WTC11 (cell line): ENCODE data around the gene CHI3L1. TPM values are rescaled to one million over a fixed set of nuclear protein-coding genes. Genes with fewer than 3 reads are reported as not detected.

ENCODE experiments used
- ATAC-seq: fragments of 200-7000 bp; cut with Tn5 transposase; 2 replicates; pipeline ENCODE4 v1.10.0; 2021; ENCODE audit warnings: mild to moderate bottlenecking, moderate library complexity
- CTCF ChIA-PET: fragments of 300-600 bp; sonication (Branson Sonifier 250); formaldehyde crosslinking; loops from one replicate; lab custom pipeline; 2021; ENCODE audit warnings: antibody characterized with exemption; lab: Charles Lee
- POLR2A ChIA-PET: fragments of 350-600 bp; sonication (Branson Sonifier 250); formaldehyde crosslinking; loops from one replicate; lab custom pipeline; 2021; ENCODE audit warnings: antibody characterized with exemption; lab: Charles Lee
- DNase-seq: peaks from one replicate; pipeline ENCODE4 v3.0.0; 2021; ENCODE audit warnings: low spot score
- H3K27ac Mint-ChIP-seq: 2 replicates; pipeline ENCODE4 v1.8.0; 2021; ENCODE audit warnings: mixed read lengths
- H3K27me3 Mint-ChIP-seq: 2 replicates; pipeline ENCODE4 v1.8.0; 2021; ENCODE audit warnings: low read depth, mild to moderate bottlenecking, moderate library complexity, mixed read lengths
- H3K36me3 Mint-ChIP-seq: 2 replicates; pipeline ENCODE4 v1.8.0; 2021; ENCODE audit warnings: mixed read lengths
- H3K4me1 Mint-ChIP-seq: 2 replicates; pipeline ENCODE4 v1.8.0; 2022; ENCODE audit warnings: mixed read lengths
- H3K4me3 Mint-ChIP-seq: 2 replicates; pipeline ENCODE4 v1.8.0; 2021; ENCODE audit warnings: mild to moderate bottlenecking, moderate library complexity, mixed read lengths
- H3K9me3 Mint-ChIP-seq: 2 replicates; pipeline ENCODE4 v1.8.0; 2021; ENCODE audit warnings: mixed read lengths
- CTCF ChIP-seq: fragments of 200-600 bp; IDR thresholded peaks from 2 replicates; pipeline ENCODE4 v1.8.0; 2022; ENCODE audit warnings: antibody characterized with exemption
- KAT7 ChIP-seq: sonication (generic); formaldehyde crosslinking; IDR thresholded peaks from 2 replicates; pipeline ENCODE4 v1.8.1; 2023; ENCODE audit warnings: missing genetic modification reagents, mild to moderate bottlenecking, borderline replicate concordance
- NFE2L1 ChIP-seq: sonication (generic); formaldehyde crosslinking; IDR thresholded peaks from 2 replicates; pipeline ENCODE4 v1.8.1; 2023; ENCODE audit warnings: missing genetic modification reagents
- SP1 ChIP-seq: sonication (generic); formaldehyde crosslinking; conservative IDR thresholded peaks from 2 replicates; pipeline ENCODE4 v1.8.1; 2022; ENCODE audit warnings: missing genetic modification reagents
- ZNF396 ChIP-seq: fragments of 250-450 bp; sonication (Bioruptor Pico); IDR thresholded peaks from 2 replicates; pipeline ENCODE4 v1.8.0; 2021; ENCODE audit warnings: mild to moderate bottlenecking, moderate library complexity, borderline replicate concordance
- ZNF416 ChIP-seq: fragments of 250-450 bp; sonication (Bioruptor Pico); IDR thresholded peaks from 2 replicates; pipeline ENCODE4 v1.9.0; 2021; ENCODE audit warnings: mild to moderate bottlenecking, inconsistent platforms
- ZNF423 ChIP-seq: fragments of 250-450 bp; sonication (Bioruptor Pico); IDR thresholded peaks from 2 replicates; pipeline ENCODE4 v2.1.2; 2022; ENCODE audit warnings: mild to moderate bottlenecking, moderate library complexity
- total RNA-seq: library from RNA; stranded (reverse); gene quantifications from 3 replicates; pipeline ENCODE4 v1.2.3, GENCODE V29; 2021
- TF ChIP-seq, protein P1 (sequence below): sonication (generic); formaldehyde crosslinking; IDR thresholded peaks from 2 replicates; pipeline ENCODE4 v1.8.0; 2022; ENCODE audit warnings: missing genetic modification reagents
- TF ChIP-seq, protein P2 (sequence below): sonication (generic); formaldehyde crosslinking; IDR thresholded peaks from 2 replicates; pipeline ENCODE4 v1.8.1; 2022; ENCODE audit warnings: low read depth, missing genetic modification reagents, borderline replicate concordance
- TF ChIP-seq, protein P3 (sequence below): sonication (generic); formaldehyde crosslinking; IDR thresholded peaks from 2 replicates; pipeline ENCODE4 v1.8.1; 2023; ENCODE audit warnings: mild to moderate bottlenecking, missing genetic modification reagents

CHI3L1 gene
- total RNA-seq, 1 experiment from 2014 or later: 0.24 TPM

GRCh38 chr1:203172184-203173010 is 14.1 kb downstream of the CHI3L1 start:
- H3K36me3 Mint-ChIP-seq: no peaks in the 10 kb centered on the region

More at GRCh38 chr1:203172184-203173010, 14.1 kb downstream of the CHI3L1 start:
- ATAC-seq: peak; percentile 91
- Mint-ChIP-seq H3K27ac (no peak overlapping the region), H3K4me1 (peaks cover 11% of the 10 kb centered on the region), H3K27me3 (no peaks in the 10 kb centered on the region), H3K4me3 (no peak overlapping the region), H3K9me3 (no peaks in the 10 kb centered on the region)
- TF ChIP-seq, protein P1, sequence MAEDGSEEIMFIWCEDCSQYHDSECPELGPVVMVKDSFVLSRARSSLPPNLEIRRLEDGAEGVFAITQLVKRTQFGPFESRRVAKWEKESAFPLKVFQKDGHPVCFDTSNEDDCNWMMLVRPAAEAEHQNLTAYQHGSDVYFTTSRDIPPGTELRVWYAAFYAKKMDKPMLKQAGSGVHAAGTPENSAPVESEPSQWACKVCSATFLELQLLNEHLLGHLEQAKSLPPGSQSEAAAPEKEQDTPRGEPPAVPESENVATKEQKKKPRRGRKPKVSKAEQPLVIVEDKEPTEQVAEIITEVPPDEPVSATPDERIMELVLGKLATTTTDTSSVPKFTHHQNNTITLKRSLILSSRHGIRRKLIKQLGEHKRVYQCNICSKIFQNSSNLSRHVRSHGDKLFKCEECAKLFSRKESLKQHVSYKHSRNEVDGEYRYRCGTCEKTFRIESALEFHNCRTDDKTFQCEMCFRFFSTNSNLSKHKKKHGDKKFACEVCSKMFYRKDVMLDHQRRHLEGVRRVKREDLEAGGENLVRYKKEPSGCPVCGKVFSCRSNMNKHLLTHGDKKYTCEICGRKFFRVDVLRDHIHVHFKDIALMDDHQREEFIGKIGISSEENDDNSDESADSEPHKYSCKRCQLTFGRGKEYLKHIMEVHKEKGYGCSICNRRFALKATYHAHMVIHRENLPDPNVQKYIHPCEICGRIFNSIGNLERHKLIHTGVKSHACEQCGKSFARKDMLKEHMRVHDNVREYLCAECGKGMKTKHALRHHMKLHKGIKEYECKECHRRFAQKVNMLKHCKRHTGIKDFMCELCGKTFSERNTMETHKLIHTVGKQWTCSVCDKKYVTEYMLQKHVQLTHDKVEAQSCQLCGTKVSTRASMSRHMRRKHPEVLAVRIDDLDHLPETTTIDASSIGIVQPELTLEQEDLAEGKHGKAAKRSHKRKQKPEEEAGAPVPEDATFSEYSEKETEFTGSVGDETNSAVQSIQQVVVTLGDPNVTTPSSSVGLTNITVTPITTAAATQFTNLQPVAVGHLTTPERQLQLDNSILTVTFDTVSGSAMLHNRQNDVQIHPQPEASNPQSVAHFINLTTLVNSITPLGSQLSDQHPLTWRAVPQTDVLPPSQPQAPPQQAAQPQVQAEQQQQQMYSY (CRISPR knock-in tag): no peak
- no peak for TF ChIP-seq ZNF416 (CRISPR knock-in tag)
- TF ChIP-seq KAT7 (CRISPR knock-in tag): no peak
- TF ChIP-seq, protein P2, sequence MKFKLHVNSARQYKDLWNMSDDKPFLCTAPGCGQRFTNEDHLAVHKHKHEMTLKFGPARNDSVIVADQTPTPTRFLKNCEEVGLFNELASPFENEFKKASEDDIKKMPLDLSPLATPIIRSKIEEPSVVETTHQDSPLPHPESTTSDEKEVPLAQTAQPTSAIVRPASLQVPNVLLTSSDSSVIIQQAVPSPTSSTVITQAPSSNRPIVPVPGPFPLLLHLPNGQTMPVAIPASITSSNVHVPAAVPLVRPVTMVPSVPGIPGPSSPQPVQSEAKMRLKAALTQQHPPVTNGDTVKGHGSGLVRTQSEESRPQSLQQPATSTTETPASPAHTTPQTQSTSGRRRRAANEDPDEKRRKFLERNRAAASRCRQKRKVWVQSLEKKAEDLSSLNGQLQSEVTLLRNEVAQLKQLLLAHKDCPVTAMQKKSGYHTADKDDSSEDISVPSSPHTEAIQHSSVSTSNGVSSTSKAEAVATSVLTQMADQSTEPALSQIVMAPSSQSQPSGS (CRISPR knock-in tag): no peak
- TF ChIP-seq CTCF: peak; percentile 96
- TF ChIP-seq, protein P3, sequence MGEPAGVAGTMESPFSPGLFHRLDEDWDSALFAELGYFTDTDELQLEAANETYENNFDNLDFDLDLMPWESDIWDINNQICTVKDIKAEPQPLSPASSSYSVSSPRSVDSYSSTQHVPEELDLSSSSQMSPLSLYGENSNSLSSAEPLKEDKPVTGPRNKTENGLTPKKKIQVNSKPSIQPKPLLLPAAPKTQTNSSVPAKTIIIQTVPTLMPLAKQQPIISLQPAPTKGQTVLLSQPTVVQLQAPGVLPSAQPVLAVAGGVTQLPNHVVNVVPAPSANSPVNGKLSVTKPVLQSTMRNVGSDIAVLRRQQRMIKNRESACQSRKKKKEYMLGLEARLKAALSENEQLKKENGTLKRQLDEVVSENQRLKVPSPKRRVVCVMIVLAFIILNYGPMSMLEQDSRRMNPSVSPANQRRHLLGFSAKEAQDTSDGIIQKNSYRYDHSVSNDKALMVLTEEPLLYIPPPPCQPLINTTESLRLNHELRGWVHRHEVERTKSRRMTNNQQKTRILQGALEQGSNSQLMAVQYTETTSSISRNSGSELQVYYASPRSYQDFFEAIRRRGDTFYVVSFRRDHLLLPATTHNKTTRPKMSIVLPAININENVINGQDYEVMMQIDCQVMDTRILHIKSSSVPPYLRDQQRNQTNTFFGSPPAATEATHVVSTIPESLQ (CRISPR knock-in tag): no peak
- TF ChIP-seq ZNF423 (CRISPR knock-in tag): 0 out of 2 replicates have a peak, but pooled peaks have one; percentile 42
- TF ChIP-seq SP1: no peak
- TF ChIP-seq ZNF396 (CRISPR knock-in tag): no peak
- no peak for TF ChIP-seq NFE2L1 (CRISPR knock-in tag)
- ChIA-PET CTCF (interaction anchor here (0.6 to 7.1 kb wide), 43 partner anchors 8 to 739 kb away, joined by 3 to 110 read pairs (median 7); partner anchors contain the start of genes ADORA1, BTG2, CHI3L1 and MYOG), POLR2A (interaction anchor here (1.1 to 1.9 kb wide), 2 partner anchors 45 to 55 kb away, joined by 4 to 6 read pairs; partner anchors contain the start of gene ADORA1)
- peak; percentile 88 for DNase-seq
